Measurements from ENCODE around the gene ARPIN. TPM values are rescaled to one million over a fixed set of nuclear protein-coding genes. Genes with fewer than 3 reads are reported as not detected.

ARPIN gene
- total and polyA plus RNA-seq, 2 experiments from 2014 or later: 0.79 to 2.8 TPM

GRCh38 chr15:89903858-89904130, 9.0 kb downstream of the ARPIN start (continued):
- TF ChIP-seq STAT1 (IDR thresholded peaks at IDR 0.05; ENCODE audit: unreplicated experiment): no peak

GRCh38 chr15:89903015-89903857, 9.5 kb downstream of the ARPIN start:
- DNase-seq (ENCODE audit: low spot score) (no peak), ATAC-seq (no peak)
- Histone ChIP-seq H2AFZ (no peak overlapping the region), H3K27me3 (ENCODE audit: insufficient read depth) (no peaks in the 10 kb centered on the region), H3K4me1 (ENCODE audit: insufficient read depth) (no peaks in the 10 kb centered on the region), H3K36me3 (ENCODE audit: insufficient read depth) (no peaks in the 10 kb centered on the region), H3K4me2 (no peak overlapping the region), H3F3A (replicated peaks; ENCODE audit: low read depth) (no peaks in the 10 kb centered on the region), H3K79me2 (replicated peaks; ENCODE audit: insufficient read depth) (no peaks in the 10 kb centered on the region), H4K20me1 (replicated peaks; ENCODE audit: insufficient read depth) (no peaks in the 10 kb centered on the region), H3K9me2 (ENCODE audit: insufficient read depth) (no peaks in the 10 kb centered on the region), H3K4me3 (no peak overlapping the region), H3K27ac (ENCODE audit: low read depth) (no peak overlapping the region)
- H3K27me3 Mint-ChIP-seq (ENCODE audit: insufficient read depth, low read depth, poor library complexity): peaks cover 11% of the 10 kb centered on the region
- H3K9me3 Mint-ChIP-seq: no peaks in the 10 kb centered on the region
- no peak overlapping the region; the same call in 2 of the 3 replicates for H3K4me3 Mint-ChIP-seq
- H3K36me3 Mint-ChIP-seq (ENCODE audit: low read depth): peaks cover 3% of the 10 kb centered on the region; the same call in 1 of the 3 replicates
- H3K27ac Mint-ChIP-seq: no peak overlapping the region
- TF ChIP-seq EZH2 (IDR thresholded peaks at IDR 0.05; ENCODE audit: low read depth, unreplicated experiment) (no peak), ETS1 (IDR thresholded peaks at IDR 0.05) (no peak), ZNF114 (CRISPR knock-in tag; IDR thresholded peaks at IDR 0.05) (no peak), CTCF (conservative IDR thresholded peaks at IDR 0.05; ENCODE audit: low read depth in 2 of 2) (no peak), STAT1 (IDR thresholded peaks at IDR 0.05; ENCODE audit: unreplicated experiment) (no peak), NANOG (IDR thresholded peaks at IDR 0.05; ENCODE audit: borderline replicate concordance) (no peak)
- H3K4me1 Mint-ChIP-seq: peaks cover 3% of the 10 kb centered on the region; the same call in 2 of the 3 replicates

GRCh38 chr15:89900849-89901248, 11.9 kb downstream of the ARPIN start:
- Mint-ChIP-seq H3K9me3 (no peaks in the 10 kb centered on the region), H3K36me3 (ENCODE audit: low read depth) (peaks cover 3% of the 10 kb centered on the region; the same call in 1 of the 3 replicates), H3K4me3 (no peak overlapping the region), H3K4me1 (peaks cover 6% of the 10 kb centered on the region; the same call in 2 of the 3 replicates), H3K27me3 (ENCODE audit: insufficient read depth, low read depth, poor library complexity) (peaks cover 10% of the 10 kb centered on the region), H3K27ac (no peak overlapping the region)
- no peak overlapping the region for H2AFZ ChIP-seq
- no peaks in the 10 kb centered on the region for H3F3A ChIP-seq (replicated peaks; ENCODE audit: low read depth)
- no peak overlapping the region for H3K27ac ChIP-seq (ENCODE audit: low read depth)
- H3K36me3 ChIP-seq (ENCODE audit: insufficient read depth): no peaks in the 10 kb centered on the region
- H3K79me2 ChIP-seq (replicated peaks; ENCODE audit: insufficient read depth): no peaks in the 10 kb centered on the region
- H3K9me2 ChIP-seq (ENCODE audit: insufficient read depth): no peaks in the 10 kb centered on the region
- H3K4me1 ChIP-seq (ENCODE audit: insufficient read depth): no peaks in the 10 kb centered on the region
- TF ChIP-seq EZH2 (IDR thresholded peaks at IDR 0.05; ENCODE audit: low read depth, unreplicated experiment): no peak
- no peak for TF ChIP-seq NANOG (IDR thresholded peaks at IDR 0.05; ENCODE audit: borderline replicate concordance)
- TF ChIP-seq CTCF (conservative IDR thresholded peaks at IDR 0.05; ENCODE audit: low read depth in 2 of 2): no peak
- TF ChIP-seq REST (IDR thresholded peaks at IDR 0.05; ENCODE audit: unreplicated experiment): no peak
- no peak for TF ChIP-seq CREB1 (CRISPR knock-in tag; IDR thresholded peaks at IDR 0.05; ENCODE audit: low read depth)
- TF ChIP-seq POLR2AphosphoS5 (IDR thresholded peaks at IDR 0.05; ENCODE audit: low read depth): no peak
- no peak for TF ChIP-seq STAT1 (IDR thresholded peaks at IDR 0.05; ENCODE audit: unreplicated experiment)
- no peak for TF ChIP-seq ETS1 (IDR thresholded peaks at IDR 0.05)
- no peak for TF ChIP-seq EZH2phosphoT487 (IDR thresholded peaks at IDR 0.05; ENCODE audit: unreplicated experiment)
- no peak for ATAC-seq
- H3K27me3 ChIP-seq (ENCODE audit: insufficient read depth): no peaks in the 10 kb centered on the region
- no peak overlapping the region for H3K4me2 ChIP-seq
- no peaks in the 10 kb centered on the region for H4K20me1 ChIP-seq (replicated peaks; ENCODE audit: insufficient read depth)
- DNase-seq (ENCODE audit: low spot score): no peak
- no peak overlapping the region for H3K4me3 ChIP-seq
